CD4-positive, alpha-beta T cell treated with Interleukin-12 subunit alpha and Interleukin-12 subunit beta, for 1 hour (primary cell): ENCODE data around the gene ADIPOR1.
"Not testable (repeated sequence)": the region's sequence is repeated elsewhere in the genome, so short reads cannot be mapped to it uniquely, and the experiment has no call there.

Source experiments
- DNase-seq: peaks from one replicate; pipeline ENCODE4 v3.0.0-alpha.2; 2020

Gene ADIPOR1

DNA sequence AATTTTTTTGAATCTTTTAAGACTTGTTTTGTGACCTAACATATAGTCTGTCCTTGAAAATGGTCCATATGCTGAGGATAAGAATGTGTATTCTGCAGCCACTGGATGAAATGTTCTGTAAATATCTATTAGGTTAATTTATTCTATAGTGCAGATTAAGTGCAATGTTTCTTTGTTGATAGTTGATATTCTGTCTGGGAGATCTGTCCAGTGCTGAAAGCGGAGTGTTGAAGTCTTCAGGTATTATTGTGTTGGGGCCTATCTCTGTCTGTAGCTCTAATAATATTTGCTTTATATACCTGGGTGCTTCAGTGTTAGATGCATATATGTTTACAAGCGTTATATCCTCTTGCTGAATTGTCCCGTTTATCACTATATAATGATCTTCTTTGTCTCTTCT lies 23.4 kb downstream of the ADIPOR1 start:
- DNase-seq = no peak

DNA sequence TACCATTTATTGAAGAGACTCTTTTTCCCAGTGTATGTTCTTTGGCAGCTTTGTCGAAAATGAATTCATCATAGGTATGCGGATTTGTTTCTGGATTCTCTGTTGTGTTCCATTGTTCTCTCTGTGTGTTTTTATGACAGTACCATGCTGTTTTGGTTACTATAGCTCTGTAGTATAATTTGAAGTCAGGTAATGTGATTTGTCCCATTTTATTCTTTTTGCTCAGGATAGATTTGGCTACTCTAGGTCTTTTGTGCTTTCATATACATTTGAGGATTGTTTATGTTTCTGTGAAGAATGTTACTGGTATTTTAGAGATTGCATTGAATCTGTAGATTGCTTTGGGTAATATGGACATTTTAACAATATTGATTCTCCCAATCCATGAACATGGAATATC lies 25.6 kb downstream of the ADIPOR1 start:
- DNase-seq = no peak

DNA sequence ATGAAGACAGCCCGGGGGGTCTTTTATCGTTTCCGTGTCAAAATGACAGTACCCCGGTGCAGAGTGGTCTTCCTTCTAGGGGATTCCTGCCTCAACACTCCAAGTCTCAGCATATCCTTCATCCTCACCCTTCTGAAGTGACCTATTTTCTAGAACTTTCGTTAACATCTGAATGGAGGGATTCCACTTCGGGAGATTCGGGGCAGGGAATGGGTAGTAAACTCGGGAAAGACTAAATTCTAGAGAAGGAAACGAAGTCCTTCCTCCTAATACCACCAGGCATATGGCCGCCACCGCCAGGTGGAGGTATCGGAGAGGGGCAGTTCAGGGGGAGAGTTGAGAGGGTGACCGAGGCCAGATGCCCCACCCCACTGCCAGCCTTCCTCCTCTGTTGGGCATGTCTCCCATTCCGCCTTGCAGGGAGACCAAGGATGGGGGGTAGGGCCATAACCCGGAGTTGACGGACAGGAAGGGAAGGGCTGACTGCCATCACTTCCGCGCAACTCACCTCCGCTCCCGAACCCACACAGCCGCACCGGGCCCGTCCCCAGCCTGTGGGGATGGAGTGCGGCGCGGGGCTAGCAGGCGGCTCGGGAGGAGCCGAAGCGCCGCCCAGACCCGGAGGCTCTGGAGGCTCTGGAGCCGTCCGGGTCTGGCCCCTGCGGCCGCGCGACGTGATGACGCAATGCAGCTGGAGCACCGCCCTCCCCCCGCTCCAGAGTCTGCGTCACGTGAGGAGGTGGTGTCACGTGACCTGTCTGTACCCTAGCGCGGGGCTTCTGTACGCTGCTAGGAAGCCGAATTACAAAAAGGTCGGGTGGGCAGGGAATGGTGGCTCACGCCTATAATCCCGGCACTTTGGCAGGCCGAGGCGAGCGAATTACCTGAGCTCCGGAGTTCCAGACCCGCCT lies 31.3 kb downstream of the ADIPOR1 start, which contains the start of gene KLHL12:
KLHL12 (minus strand) TSS at position 654 of the 911 bp plus-strand sequence. CDS start 2,072 bp downstream, outside the sequence.
- peak; percentile 95 for DNase-seq

GRCh38 chr1:202923533-202923932 lies 34.6 kb downstream of the ADIPOR1 start:
- DNase-seq = no peak

- DNase-seq = no peak
These were observed 38.5 kb downstream of the ADIPOR1 start for GRCh38 chr1:202919615-202920014.

GRCh38 chr1:202915146-202915545 lies 43.0 kb downstream of the ADIPOR1 start:
- no peak for DNase-seq

DNA sequence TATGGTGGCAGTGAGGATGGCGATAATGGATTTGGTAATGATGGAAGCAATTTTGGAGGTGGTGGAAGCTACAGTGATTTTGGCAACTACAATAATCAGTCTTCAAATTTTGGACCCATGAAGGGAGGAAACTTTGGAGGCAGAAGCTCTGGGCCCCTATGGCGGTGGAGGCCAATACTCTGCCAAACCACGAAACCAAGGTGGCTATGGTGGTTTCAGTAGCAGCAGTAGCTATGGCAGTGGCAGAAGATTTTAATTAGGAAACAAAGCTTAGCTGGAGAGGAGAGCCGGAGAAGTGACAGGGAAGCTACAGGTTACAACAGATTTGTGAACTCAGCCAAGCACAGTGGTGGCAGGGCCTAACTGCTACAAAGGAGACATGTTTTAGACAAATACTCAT lies 45.6 kb downstream of the ADIPOR1 start:
- not testable (repeated sequence) for DNase-seq

DNA sequence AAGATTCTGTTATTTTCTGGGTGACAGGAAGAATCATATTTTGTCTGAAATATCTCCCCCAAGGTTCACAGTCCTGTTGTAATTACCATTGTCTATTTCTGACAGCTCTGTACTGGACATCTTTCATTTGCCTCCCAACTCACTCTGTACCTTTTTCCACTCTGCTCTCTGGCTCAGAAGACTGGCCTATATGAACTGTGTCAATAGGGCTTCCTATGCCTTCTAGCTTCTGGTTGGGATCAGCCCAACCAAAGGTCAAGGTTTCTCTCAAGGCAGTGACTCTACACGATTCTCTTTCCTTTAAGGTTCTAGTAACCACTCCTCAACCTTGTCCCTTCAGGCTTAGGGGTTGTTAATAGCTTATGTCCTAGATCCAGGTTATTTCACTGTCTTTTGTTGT lies 48.6 kb downstream of the ADIPOR1 start:
- no peak for DNase-seq

- DNase-seq = no peak
These were observed 49.1 kb downstream of the ADIPOR1 start for GRCh38 chr1:202908998-202909397.

DNA sequence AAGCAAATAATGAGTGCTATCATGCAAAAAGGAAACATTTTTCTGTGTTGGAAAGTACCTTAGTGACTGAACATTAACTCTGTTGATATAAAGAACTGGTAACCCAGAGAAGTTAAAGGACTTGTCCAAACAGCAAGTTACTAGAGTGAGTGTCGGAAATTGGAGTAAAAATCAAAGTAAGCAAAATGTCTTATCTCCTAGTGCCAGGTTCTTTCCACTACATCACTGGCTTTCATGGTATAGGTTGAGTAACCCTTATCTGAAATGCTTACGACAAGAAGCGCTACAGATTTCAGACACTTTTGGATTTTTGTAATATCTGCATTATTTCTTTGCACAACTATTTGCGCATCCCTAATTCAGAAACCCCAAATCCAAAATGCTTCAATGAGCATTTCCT lies 52.8 kb downstream of the ADIPOR1 start:
- no peak for DNase-seq

DNA sequence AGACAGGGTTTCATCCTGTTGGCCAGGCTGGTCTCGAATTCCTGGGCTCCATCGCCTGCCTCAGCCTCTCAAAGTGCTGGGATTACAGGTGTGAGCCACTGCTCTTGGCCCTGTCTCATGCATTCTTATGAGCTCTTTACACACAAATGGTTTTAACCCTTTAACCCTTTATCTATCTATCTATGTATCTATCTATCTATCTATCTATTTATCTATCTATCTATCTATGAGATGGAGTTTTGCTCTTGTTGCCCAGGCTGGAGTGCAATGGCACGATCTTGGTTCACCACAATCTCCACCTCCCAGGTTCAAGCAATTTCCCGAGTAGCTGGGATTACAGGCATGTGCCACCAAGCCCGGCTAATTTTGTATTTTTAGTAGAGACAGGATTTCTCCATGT lies 54.3 kb downstream of the ADIPOR1 start:
- DNase-seq = not testable (repeated sequence)

DNA sequence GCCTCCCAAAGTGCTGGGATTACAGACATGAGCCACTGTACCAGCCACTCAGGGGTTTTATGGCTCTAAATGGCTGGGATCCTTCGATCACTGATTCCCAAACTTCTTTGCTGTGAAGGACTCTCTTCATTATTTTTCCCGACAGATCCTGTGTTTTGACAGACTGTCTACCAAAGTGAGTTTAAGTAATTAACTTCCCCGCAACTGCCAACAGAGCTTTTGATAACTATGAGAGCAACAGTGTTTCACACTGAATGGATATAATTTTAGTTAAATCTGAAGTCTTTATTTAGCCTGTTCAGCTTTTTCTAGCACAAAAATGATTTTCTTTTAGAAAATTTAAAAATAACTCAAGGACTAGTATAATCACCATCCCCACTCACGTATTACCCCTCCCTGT lies 56.6 kb downstream of the ADIPOR1 start:
- no peak for DNase-seq

GRCh38 chr1:202892501-202892900 lies 65.6 kb downstream of the ADIPOR1 start:
- no peak for DNase-seq
